Trophoblast cell (in vitro differentiated cells and primary cell): Measurements from ENCODE around the gene ASB11.
A peak's percentile ranks its signal among the peaks of the same experiment; 100 is the strongest.

Source experiments
- DNase-seq, 2 donors: peaks; one replicate each; pipeline ENCODE4 v3.0.0-alpha.2; 2016
- H2AFZ ChIP-seq: 2 replicates; pipeline ENCODE4 v1.6.1; 2013; ENCODE audit warnings: low read length, moderate library complexity, mild to moderate bottlenecking; ENCODE audit not compliant: insufficient read depth, poor library complexity
- H2AK5ac ChIP-seq: 2 replicates; pipeline ENCODE4 v1.6.1; 2013; ENCODE audit warnings: mild to moderate bottlenecking, low read length
- H2BK120ac ChIP-seq: 2 replicates; pipeline ENCODE4 v1.6.1; 2013; ENCODE audit warnings: low read length, mild to moderate bottlenecking, moderate library complexity; ENCODE audit not compliant: insufficient read depth, poor library complexity
- H2BK12ac ChIP-seq: 2 replicates; pipeline ENCODE4 v1.6.1; 2013; ENCODE audit warnings: mild to moderate bottlenecking, low read length, moderate library complexity
- H2BK5ac ChIP-seq: 2 replicates; pipeline ENCODE4 v1.6.1; 2013; ENCODE audit warnings: low read length, low read depth, moderate library complexity, mild to moderate bottlenecking; ENCODE audit not compliant: poor library complexity
- H3K14ac ChIP-seq: 2 replicates; pipeline ENCODE4 v1.6.1; 2013; ENCODE audit warnings: mild to moderate bottlenecking, low read length
- H3K18ac ChIP-seq: 2 replicates; pipeline ENCODE4 v1.6.1; 2013; ENCODE audit warnings: mild to moderate bottlenecking, low read length
- H3K23ac ChIP-seq: 2 replicates; pipeline ENCODE4 v1.6.1; 2013; ENCODE audit warnings: low read length
- H3K27ac ChIP-seq: 2 replicates; pipeline ENCODE4 v1.5.1; 2013; ENCODE audit warnings: low read depth, mild to moderate bottlenecking, inconsistent platforms, low read length, moderate library complexity
- H3K27me3 ChIP-seq: 2 replicates; pipeline ENCODE4 v1.6.1; 2013; ENCODE audit warnings: inconsistent platforms, mild to moderate bottlenecking, low read length, moderate library complexity; ENCODE audit not compliant: insufficient read depth
- H3K36me3 ChIP-seq, 2 experiments: 1 replicate in 1 of 2; 2 replicates in 1 of 2; pipeline ENCODE4 v1.6.1; 2013; ENCODE audit warnings: low read length in 2 of 2, mild to moderate bottlenecking in 2 of 2, moderate library complexity in 1 of 2; ENCODE audit not compliant: insufficient read depth in 2 of 2, control insufficient read depth in 1 of 2
- H3K4ac ChIP-seq: 2 replicates; pipeline ENCODE4 v1.6.1; 2013; ENCODE audit warnings: low read depth, mild to moderate bottlenecking, low read length, moderate library complexity
- H3K4me1 ChIP-seq, 2 experiments: 1 replicate in 1 of 2; 2 replicates in 1 of 2; pipeline ENCODE4 v1.6.1; 2013; ENCODE audit warnings: low read length in 2 of 2, mild to moderate bottlenecking in 2 of 2, moderate library complexity in 1 of 2; ENCODE audit not compliant: insufficient read depth in 2 of 2, control insufficient read depth in 1 of 2
- H3K4me2 ChIP-seq: 2 replicates; pipeline ENCODE4 v1.6.1; 2013; ENCODE audit warnings: inconsistent platforms, mild to moderate bottlenecking, low read length, moderate library complexity
- H3K4me3 ChIP-seq: 2 replicates; pipeline ENCODE4 v1.5.1; 2013; ENCODE audit warnings: mild to moderate bottlenecking, low read depth, low read length, inconsistent platforms
- H3K79me1 ChIP-seq: one replicate; pipeline ENCODE4 v1.6.1; 2013; ENCODE audit warnings: low read length
- H3K79me2 ChIP-seq: 2 replicates; pipeline ENCODE4 v1.6.1; 2013; ENCODE audit warnings: low read length, mild to moderate bottlenecking; ENCODE audit not compliant: control insufficient read depth, insufficient read depth, poor library complexity
- H3K9ac ChIP-seq: 2 replicates; pipeline ENCODE4 v1.6.1; 2013; ENCODE audit warnings: mild to moderate bottlenecking, low read length
- H3K9me3 ChIP-seq: 2 replicates; pipeline ENCODE4 v1.6.1; 2013; ENCODE audit warnings: low read depth, mild to moderate bottlenecking, control low read depth, inconsistent platforms, low read length; ENCODE audit not compliant: insufficient read depth
- H4K12ac ChIP-seq: 2 replicates; pipeline ENCODE4 v1.6.1; 2013; ENCODE audit warnings: low read depth, mild to moderate bottlenecking, low read length, moderate library complexity
- H4K8ac ChIP-seq: 2 replicates; pipeline ENCODE4 v1.6.1; 2013; ENCODE audit warnings: low read depth, mild to moderate bottlenecking, low read length, moderate library complexity
- H4K91ac ChIP-seq: one replicate; pipeline ENCODE4 v1.6.1; 2013; ENCODE audit warnings: low read depth, mild to moderate bottlenecking, low read length, moderate library complexity
- WGBS: extraction: QIAGEN DNeasy Blood & Tissue Kit; methylation state at CpG from one replicate; pipeline ENCODE4 v1.1.7; 2013; ENCODE audit warnings: missing lambda C conversion rate; ENCODE audit not compliant: insufficient read length, insufficient coverage; ENCODE audit errors: extremely low coverage; 5-methylcytosine and 5-hydroxymethylcytosine counted together

ASB11 gene

DNA sequence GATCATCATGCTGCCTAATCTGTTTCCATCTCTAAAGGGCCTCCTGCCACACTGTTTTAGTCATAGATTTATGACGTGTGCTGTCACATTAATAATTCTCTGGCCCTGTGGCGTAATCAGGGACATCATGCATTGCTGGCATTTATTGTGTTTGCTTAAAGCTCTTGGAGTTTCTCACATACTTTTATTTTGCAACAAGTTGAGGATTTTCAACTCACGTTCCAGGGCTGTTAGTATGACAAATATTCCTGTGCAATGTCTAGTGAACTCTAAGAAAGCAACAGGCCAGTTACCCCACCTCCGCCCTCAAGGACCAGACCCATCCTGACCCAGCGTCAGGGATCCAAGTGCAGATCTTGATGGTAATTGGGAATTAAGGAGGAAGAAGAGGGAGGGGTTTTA is 27.6 kb upstream of the ASB11 start:
- Histone ChIP-seq H2AFZ (no peak overlapping the region), H3K27me3 (no peaks in the 10 kb centered on the region), H3K4me1 (no peaks in the 10 kb centered on the region), H3K23ac (no peak overlapping the region), H3K4me2 (no peak overlapping the region), H3K4me3 (no peak overlapping the region), H3K14ac (no peak overlapping the region), H2AK5ac (no peak overlapping the region), H3K18ac (no peak overlapping the region), H2BK12ac (no peak overlapping the region), H3K9me3 (no peaks in the 10 kb centered on the region), H4K8ac (no peak overlapping the region), H2BK120ac (no peak overlapping the region), H3K9ac (no peak overlapping the region), H3K27ac (no peak overlapping the region), H4K12ac (no peak overlapping the region), H3K36me3 (no peaks in the 10 kb centered on the region), H3K4ac (no peak overlapping the region), H2BK5ac (no peak overlapping the region), H3K79me2 (no peaks in the 10 kb centered on the region), H4K91ac (no peak overlapping the region), H3K79me1 (no peaks in the 10 kb centered on the region)
- DNase-seq = peak; percentile 76 to 94
- WGBS = no CpG with 5 or more reads among the region's 5 CpGs

DNA sequence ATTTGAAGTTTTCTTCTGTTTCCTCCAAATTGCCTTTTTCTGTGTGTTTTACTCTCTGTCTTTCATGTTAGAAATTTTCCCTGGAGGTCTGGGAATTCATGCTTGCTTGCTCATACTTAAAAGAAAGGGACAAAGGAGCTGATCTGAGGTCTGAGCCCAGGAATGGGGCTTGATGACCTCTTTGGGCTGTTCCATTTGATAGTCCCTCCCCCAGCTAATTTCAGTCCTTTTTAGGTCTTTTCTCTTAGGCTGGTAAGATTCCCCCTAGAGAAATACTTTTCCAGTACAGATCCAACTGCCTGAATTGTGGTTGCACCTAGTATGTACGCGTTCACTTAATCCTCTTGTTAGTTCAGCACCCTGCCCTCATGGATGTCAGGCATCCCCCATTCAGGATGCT is 25.4 kb upstream of the ASB11 start:
- Histone ChIP-seq H4K12ac (no peak overlapping the region), H2BK120ac (no peak overlapping the region), H3K4me1 (no peaks in the 10 kb centered on the region), H3K36me3 (no peaks in the 10 kb centered on the region), H3K4me2 (no peak overlapping the region), H3K14ac (no peak overlapping the region), H3K27me3 (no peaks in the 10 kb centered on the region), H2AK5ac (no peak overlapping the region), H3K18ac (no peak overlapping the region), H3K79me2 (no peaks in the 10 kb centered on the region), H3K4ac (no peak overlapping the region), H3K9ac (no peak overlapping the region), H3K4me3 (no peak overlapping the region), H3K27ac (no peak overlapping the region), H2BK12ac (no peak overlapping the region), H4K8ac (no peak overlapping the region), H2BK5ac (no peak overlapping the region), H3K9me3 (no peaks in the 10 kb centered on the region), H3K23ac (no peak overlapping the region), H3K79me1 (no peaks in the 10 kb centered on the region), H2AFZ (no peak overlapping the region), H4K91ac (no peak overlapping the region)
- no peak for DNase-seq
- WGBS = no CpG with 5 or more reads among the region's 2 CpGs

DNA sequence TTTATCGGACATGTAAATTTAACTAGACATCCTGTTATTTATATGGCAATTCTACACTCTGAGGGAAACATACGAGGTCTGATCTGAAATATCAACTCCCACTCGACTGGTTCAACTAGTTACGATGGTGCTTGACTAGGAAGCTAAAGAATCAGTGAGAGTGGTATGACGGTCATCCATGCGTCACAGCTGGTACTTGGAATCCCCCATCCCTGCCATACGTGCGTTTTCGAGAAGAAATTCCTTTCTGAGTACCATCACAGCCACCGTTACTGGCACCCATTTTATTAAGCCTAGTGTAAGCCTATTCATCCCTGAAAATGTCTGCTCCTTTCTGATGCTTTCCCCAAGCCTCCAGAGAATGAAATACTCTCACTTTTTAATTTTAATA is 20.6 kb upstream of the ASB11 start:
- Histone ChIP-seq H3K79me1 (peaks cover 4% of the 10 kb centered on the region), H3K23ac (no peak overlapping the region), H3K4me1 (no peaks in the 10 kb centered on the region), H3K36me3 (peaks cover 3 to 9% of the 10 kb centered on the region in 2 experiments), H3K79me2 (peaks cover 4% of the 10 kb centered on the region), H3K14ac (no peak overlapping the region), H4K12ac (no peak overlapping the region), H3K4me2 (peak overlapping the region; percentile 66), H2BK120ac (no peak overlapping the region), H3K9me3 (no peaks in the 10 kb centered on the region), H2BK12ac (no peak overlapping the region), H3K4me3 (no peak overlapping the region), H4K8ac (peak overlapping the region; percentile 54), H3K4ac (no peak overlapping the region), H4K91ac (no peak overlapping the region), H3K27me3 (no peaks in the 10 kb centered on the region), H3K27ac (no peak overlapping the region), H3K9ac (no peak overlapping the region), H3K18ac (no peak overlapping the region), H2AFZ (no peak overlapping the region), H2BK5ac (no peak overlapping the region), H2AK5ac (no peak overlapping the region)
- no CpG with 5 or more reads among the region's 10 CpGs for WGBS
- peak; percentile 80 to 91 for DNase-seq

DNA sequence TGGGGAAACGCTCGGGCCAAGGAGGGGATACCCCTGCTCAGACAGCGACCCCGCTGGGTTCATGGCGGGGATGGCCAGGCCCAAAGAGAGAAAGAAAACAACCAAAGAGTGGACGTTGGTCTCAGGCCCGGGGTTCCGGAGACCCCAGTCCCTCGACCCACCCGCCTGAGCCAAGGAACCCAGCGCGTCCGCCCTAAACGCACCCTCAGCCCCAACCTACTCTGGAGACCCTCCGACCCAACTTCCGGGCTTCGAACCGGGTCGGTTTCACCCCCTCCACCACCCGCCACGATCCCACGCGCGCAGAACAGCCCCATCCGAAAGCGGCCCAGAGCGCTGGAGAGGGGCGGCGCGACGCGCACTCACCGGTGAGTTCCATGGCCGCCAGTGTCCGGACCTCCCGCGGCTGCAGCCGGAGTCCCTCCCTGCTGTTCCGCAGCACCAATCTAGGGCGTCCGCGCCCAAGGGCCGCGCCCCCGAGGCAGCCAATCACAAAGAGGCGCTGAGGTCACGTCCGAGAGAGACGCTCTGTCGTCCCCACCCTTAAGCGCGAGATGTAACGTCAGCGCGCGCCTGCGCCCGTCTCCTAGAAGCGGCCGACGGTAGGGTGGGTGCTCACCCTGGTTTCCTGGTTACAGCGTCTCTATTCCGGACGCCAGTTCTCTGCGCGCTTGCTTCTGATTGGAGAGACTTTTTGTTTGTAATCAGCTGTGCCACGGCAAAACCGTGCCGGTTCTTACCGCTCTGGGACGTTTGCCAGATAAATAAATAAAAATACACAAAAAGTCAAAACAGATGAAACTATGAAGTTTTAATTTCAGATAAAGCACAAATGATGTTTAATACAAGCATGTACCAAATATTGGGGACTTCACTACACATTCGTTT is 19.9 kb upstream of the ASB11 start, which contains the start of gene PIGA:
Gene PIGA (minus strand): TSS at position 389 of the 888 bp plus-strand sequence. CDS start 3,593 bp downstream, outside the sequence.
- H3K27ac ChIP-seq = peak within 1 kb of the TSS; percentile 47
- H3K36me3 ChIP-seq = peaks cover 3 to 9% of the 10 kb centered on the region in 2 experiments
- no peaks in the 10 kb centered on the region for H3K9me3 ChIP-seq
- no peaks in the 10 kb centered on the region for H3K27me3 ChIP-seq
- no peaks in the 10 kb centered on the region for H3K4me1 ChIP-seq
- H4K91ac ChIP-seq = peak within 1 kb of the TSS; percentile 80
- H3K18ac ChIP-seq = peak within 1 kb of the TSS; percentile 94
- H2AFZ ChIP-seq = peak within 1 kb of the TSS; percentile 98
- H4K12ac ChIP-seq = peak within 1 kb of the TSS; percentile 91
- H3K79me2 ChIP-seq = peaks cover 4% of the 10 kb centered on the region
- H3K14ac ChIP-seq = peak within 1 kb of the TSS; percentile 99
- H3K4me2 ChIP-seq = peak within 1 kb of the TSS; percentile 77
- peak within 1 kb of the TSS; percentile 82 for H2BK5ac ChIP-seq
- H4K8ac ChIP-seq = peak within 1 kb of the TSS; percentile 96
- H3K4me3 ChIP-seq = peak within 1 kb of the TSS; percentile 96
- H3K9ac ChIP-seq = peak within 1 kb of the TSS; percentile 95
- WGBS = no CpG with 5 or more reads among the region's 72 CpGs
- peaks cover 4% of the 10 kb centered on the region for H3K79me1 ChIP-seq
- peak within 1 kb of the TSS; percentile 37 for H2AK5ac ChIP-seq
- no peak within 1 kb of the TSS for H2BK12ac ChIP-seq
- H2BK120ac ChIP-seq = peak within 1 kb of the TSS; percentile 76
- H3K4ac ChIP-seq = peak within 1 kb of the TSS; percentile 89
- peak; percentile 95 for DNase-seq
- H3K23ac ChIP-seq = no peak within 1 kb of the TSS
